H1 (cell line): Measurements from ENCODE around the gene ACTBL2. TPM values are rescaled to one million over a fixed set of nuclear protein-coding genes. Genes with fewer than 3 reads are reported as not detected.

Source experiments
- CTCF ChIA-PET: fragments of 300-600 bp; sonication (Branson Sonifier 250); formaldehyde crosslinking; loops from one replicate; lab custom pipeline; 2021; ENCODE audit not compliant: partially characterized antibody; lab: Charles Lee
- POLR2A ChIA-PET: fragments of 300-600 bp; sonication (Branson Sonifier 250); formaldehyde crosslinking; loops from one replicate; lab custom pipeline; 2021; ENCODE audit warnings: inconsistent platforms; ENCODE audit not compliant: partially characterized antibody; lab: Charles Lee
- DNase-seq, 2 experiments: peaks; one replicate each; pipeline versions ENCODE4 v3.0.0 to v3.0.0-alpha.2; 2010 to 2022; ENCODE audit warnings: low spot score in 2 of 2, low read depth in 1 of 2, mixed read lengths in 1 of 2
- FAIRE-seq: peaks from 2 replicates; lab custom pipeline; 2011; peaks lifted over from hg19 to GRCh38; lab: Jason Lieb, UNC
- H2AFZ ChIP-seq: 2 replicates; pipeline ENCODE4 v1.8.1; 2012; ENCODE audit warnings: low read length, inconsistent platforms
- H2AK5ac ChIP-seq: 2 replicates; pipeline ENCODE4 v1.6.1; 2013; ENCODE audit warnings: low read depth, low read length
- H2BK120ac ChIP-seq: replicated peaks from 2 replicates; pipeline ENCODE3; 2013; ENCODE audit warnings: low read depth, low read length, inconsistent platforms
- H2BK12ac ChIP-seq: 2 replicates; pipeline ENCODE4 v1.6.1; 2013; ENCODE audit warnings: low read depth, low read length
- H2BK15ac ChIP-seq: 2 replicates; pipeline ENCODE4 v1.6.1; 2013; ENCODE audit warnings: low read length
- H2BK20ac ChIP-seq: 2 replicates; pipeline ENCODE4 v1.6.1; 2013; ENCODE audit warnings: low read length
- H2BK5ac ChIP-seq: 2 replicates; pipeline ENCODE4 v1.6.1; 2013; ENCODE audit warnings: low read depth, low read length
- H3K14ac ChIP-seq: 2 replicates; pipeline ENCODE4 v1.6.1; 2013; ENCODE audit warnings: inconsistent platforms; ENCODE audit not compliant: insufficient read length
- H3K18ac ChIP-seq: 2 replicates; pipeline ENCODE4 v1.6.1; 2013; ENCODE audit warnings: low read length; ENCODE audit errors: extremely low read depth
- H3K23ac ChIP-seq: 2 replicates; pipeline ENCODE4 v1.6.1; 2013; ENCODE audit warnings: inconsistent platforms; ENCODE audit not compliant: insufficient read length
- H3K23me2 ChIP-seq: 2 replicates; pipeline ENCODE4 v1.6.1; 2013; ENCODE audit warnings: low read depth, low read length
- H3K27ac ChIP-seq: 2 replicates; pipeline ENCODE4 v1.6.1; 2011; ENCODE audit warnings: low read depth, low read length, inconsistent platforms
- H3K27me3 ChIP-seq, 4 experiments: replicated peaks in 1 of 4; 1 replicate in 1 of 4; 2 replicates in 3 of 4; pipeline versions ENCODE4 v1.6.1 to v1.8.1; 2011 to 2013; ENCODE audit warnings: low read length in 3 of 4, mild to moderate bottlenecking in 3 of 4, inconsistent platforms in 2 of 4, mixed read lengths in 2 of 4, moderate library complexity in 1 of 4; ENCODE audit not compliant: control insufficient read depth in 3 of 4, insufficient read depth in 3 of 4; ENCODE audit errors: extremely low read depth in 1 of 4
- H3K36me3 ChIP-seq, 4 experiments: 2 replicates each; pipeline versions ENCODE4 v1.6.1 to v1.8.1; 2011 to 2013; ENCODE audit warnings: mild to moderate bottlenecking in 4 of 4, low read length in 3 of 4, moderate library complexity in 2 of 4, control low read depth in 1 of 4, inconsistent platforms in 1 of 4; ENCODE audit not compliant: insufficient read depth in 4 of 4, control insufficient read depth in 2 of 4
- H3K4ac ChIP-seq: replicated peaks from 2 replicates; pipeline ENCODE3; 2013; ENCODE audit warnings: low read length, low read depth, mixed read lengths, inconsistent platforms; ENCODE audit not compliant: insufficient read length
- H3K4me1 ChIP-seq, 4 experiments: replicated peaks in 1 of 4; 1 replicate in 1 of 4; 2 replicates in 3 of 4; pipeline versions ENCODE4 v1.6.1 to v1.8.1; 2011 to 2013; ENCODE audit warnings: low read length in 3 of 4, inconsistent platforms in 2 of 4, mixed read lengths in 1 of 4; ENCODE audit not compliant: insufficient read depth in 4 of 4, control insufficient read depth in 3 of 4
- H3K4me2 ChIP-seq, 2 experiments: 2 replicates each; pipeline versions ENCODE4 v1.6.1 to v1.8.1; 2011 to 2013; ENCODE audit warnings: low read depth in 2 of 2, low read length in 2 of 2, control low read depth in 1 of 2, inconsistent platforms in 1 of 2, mild to moderate bottlenecking in 1 of 2; ENCODE audit not compliant: insufficient read depth in 1 of 2
- H3K4me3 ChIP-seq, 4 experiments: fragments of 200-600, 300-600 bp in 1 of 4; sonication (generic), shearing (Covaris generic), sonication (Bioruptor Twin) in 1 of 4; 2 replicates each; pipeline versions ENCODE4 v1.5.1 to v1.8.1; 2011 to 2016; ENCODE audit warnings: low read length in 4 of 4, low read depth in 3 of 4, control low read depth in 2 of 4, inconsistent platforms in 2 of 4, mild to moderate bottlenecking in 2 of 4, mixed read lengths in 1 of 4, moderate library complexity in 1 of 4; ENCODE audit not compliant: insufficient read depth in 2 of 4; ENCODE audit errors: extremely low read depth in 1 of 4
- H3K56ac ChIP-seq: replicated peaks from 2 replicates; pipeline ENCODE3; 2013; ENCODE audit warnings: low read depth, mild to moderate bottlenecking, mixed read lengths, low read length, inconsistent platforms; ENCODE audit not compliant: insufficient read length
- H3K79me1 ChIP-seq: 2 replicates; pipeline ENCODE4 v1.6.1; 2013; ENCODE audit warnings: low read depth, low read length, control low read depth
- H3K79me2 ChIP-seq, 2 experiments: 2 replicates each; pipeline versions ENCODE4 v1.6.1 to v1.8.1; 2012 to 2013; ENCODE audit warnings: low read length in 2 of 2, mild to moderate bottlenecking in 2 of 2, inconsistent platforms in 1 of 2; ENCODE audit not compliant: insufficient read depth in 2 of 2, control insufficient read depth in 1 of 2
- H3K9ac ChIP-seq, 4 experiments: replicated peaks in 1 of 4; 1 replicate in 1 of 4; 2 replicates in 3 of 4; pipeline versions ENCODE4 v1.6.1 to v1.8.1; 2011 to 2013; ENCODE audit warnings: low read depth in 3 of 4, low read length in 3 of 4, control low read depth in 2 of 4, mild to moderate bottlenecking in 2 of 4, moderate library complexity in 2 of 4, inconsistent platforms in 1 of 4; ENCODE audit errors: extremely low read depth in 1 of 4
- H3K9me3 ChIP-seq, 2 experiments: 2 replicates each; pipeline versions ENCODE4 v1.6.1 to v1.8.1; 2012 to 2013; ENCODE audit warnings: mild to moderate bottlenecking in 2 of 2, moderate library complexity in 2 of 2, control low read depth in 1 of 2, inconsistent platforms in 1 of 2, low read depth in 1 of 2, low read length in 1 of 2, mixed read lengths in 1 of 2; ENCODE audit not compliant: insufficient read depth in 2 of 2
- H4K20me1 ChIP-seq, 2 experiments: replicated peaks in 1 of 2; 2 replicates each; pipeline versions ENCODE3 to v1.8.1; 2011 to 2013; ENCODE audit warnings: inconsistent platforms in 2 of 2, low read length in 2 of 2, mild to moderate bottlenecking in 1 of 2; ENCODE audit not compliant: insufficient read depth in 2 of 2, control insufficient read depth in 1 of 2
- H4K5ac ChIP-seq: 2 replicates; pipeline ENCODE4 v1.6.1; 2013; ENCODE audit warnings: low read length, low read depth, mixed read lengths, inconsistent platforms; ENCODE audit not compliant: insufficient read length
- H4K8ac ChIP-seq: 2 replicates; pipeline ENCODE4 v1.8.0; 2013; ENCODE audit warnings: mild to moderate bottlenecking, moderate library complexity, low read length, inconsistent platforms; ENCODE audit not compliant: insufficient read depth; ENCODE audit errors: extremely low read depth
- H4K91ac ChIP-seq: replicated peaks from 2 replicates; pipeline ENCODE3; 2013; ENCODE audit warnings: low read length, mixed read lengths, inconsistent platforms; ENCODE audit not compliant: insufficient read length
- BCL11A ChIP-seq, 2 experiments: IDR thresholded peaks; one replicate each; pipeline ENCODE4 v1.6.1; 2011; ENCODE audit warnings: low read depth in 2 of 2, low read length in 2 of 2, mild to moderate bottlenecking in 2 of 2
- CBX5 ChIP-seq: fragments of 300-800, 300-1000 bp; sonication (generic); IDR thresholded peaks from 2 replicates; pipeline ENCODE4 v1.7.1; 2016; ENCODE audit warnings: antibody characterized with exemption, low read length, low read depth
- CHD2 ChIP-seq: IDR thresholded peaks from 2 replicates; pipeline ENCODE4 v1.6.1; 2012; ENCODE audit warnings: low read length, improper control_type of control experiment
- EP300 ChIP-seq, 2 experiments: IDR thresholded peaks; 1 replicate in 1 of 2; 2 replicates in 1 of 2; pipeline ENCODE4 v1.6.1; 2011 to 2012; ENCODE audit warnings: low read depth in 2 of 2, low read length in 2 of 2, mild to moderate bottlenecking in 2 of 2, borderline replicate concordance in 1 of 2, inconsistent platforms in 1 of 2, moderate library complexity in 1 of 2
- MAFK ChIP-seq: IDR thresholded peaks from 2 replicates; pipeline ENCODE4 v1.6.1; 2012; ENCODE audit warnings: low read depth, mild to moderate bottlenecking, improper control_type of control experiment, low read length
- MAX ChIP-seq: IDR thresholded peaks from 2 replicates; pipeline ENCODE4 v1.6.1; 2012; ENCODE audit warnings: inconsistent platforms
- PHF8 ChIP-seq: fragments of 200-600 bp; sonication (generic); conservative IDR thresholded peaks from 2 replicates; pipeline ENCODE4 v1.7.1; 2012; ENCODE audit warnings: low read depth, mild to moderate bottlenecking, inconsistent platforms, low read length, moderate library complexity
- POLR2AphosphoS5 ChIP-seq: IDR thresholded peaks from 2 replicates; pipeline ENCODE4 v1.6.1; 2011; ENCODE audit warnings: low read depth, low read length
- RBBP5 ChIP-seq: IDR thresholded peaks from 2 replicates; pipeline ENCODE4 v1.7.1; 2012; ENCODE audit warnings: low read depth, mild to moderate bottlenecking, inconsistent platforms, low read length, moderate library complexity, borderline replicate concordance
- SP4 ChIP-seq: IDR thresholded peaks from 2 replicates; pipeline ENCODE4 v1.6.1; 2012; ENCODE audit warnings: low read length, inconsistent platforms
- SUZ12 ChIP-seq: fragments of 200-600 bp; sonication (generic); IDR thresholded peaks from 2 replicates; pipeline ENCODE4 v1.6.1; 2012; ENCODE audit warnings: mild to moderate bottlenecking, inconsistent platforms, low read length, moderate library complexity, mixed read lengths
- TBP ChIP-seq: IDR thresholded peaks from 2 replicates; pipeline ENCODE4 v1.6.1; 2011; ENCODE audit warnings: low read depth, low read length, improper control_type of control experiment
- WGBS, 2 experiments: shearing (Covaris generic) in 1 of 2; methylation state at CpG; one replicate each; pipeline versions ENCODE4 v1.1.6 to v1.1.7; 2013 to 2015; ENCODE audit warnings: low lambda C conversion rate in 2 of 2, mixed read lengths in 2 of 2, inconsistent platforms in 1 of 2, low coverage in 1 of 2, missing lambda C conversion rate in 1 of 2; ENCODE audit not compliant: insufficient replicate concordance in 2 of 2, insufficient coverage in 1 of 2, insufficient read length in 1 of 2; ENCODE audit errors: extremely low coverage in 1 of 2, missing lambda C conversion rate in 1 of 2; 5-methylcytosine and 5-hydroxymethylcytosine counted together
- polyA plus RNA-seq, 7 experiments: library from polyadenylated mRNA; depleted of rRNA in 3 of 7; stranded (reverse) in 5 of 7; unstranded in 2 of 7; fragments of >200 nt in 5 of 7; fragments of 200-250 nt in 2 of 7; gene quantifications; 1 replicate in 5 of 7; 2 replicates in 1 of 7; 4 replicates in 1 of 7; pipeline versions ENCODE4 v1.2.1 to v1.2.3, GENCODE V29; 2011 to 2013; ENCODE audit warnings: missing spikeins in 2 of 7, mixed read lengths in 2 of 7
- total RNA-seq: library from RNA; stranded (reverse); fragmentation: NEBNext Ultra II Directional; extraction: Animal tissue kit (Norgen Biotek cat#: 25700); gene quantifications from 2 replicates; pipeline ENCODE4 v1.2.1, GENCODE V29; 2021

The ACTBL2 gene
- total and polyA plus RNA-seq, 2 of the 8 experiments (the other 6 are each of a cell fraction or from before 2014, with no cell fraction given): not detected

GRCh38 chr5:57470339-57470738 lies 12.3 kb downstream of the ACTBL2 start:
- H3K79me2 ChIP-seq: no peaks in the 10 kb centered on the region
- H3K14ac ChIP-seq: no peak overlapping the region
- CTCF ChIA-PET: interaction anchor here (0.5 to 0.8 kb wide), 3 partner anchors 29 to 1307 kb away, joined by 3 read pairs; no protein-coding TSS in a partner anchor
- H4K8ac ChIP-seq: no peak overlapping the region
- H2BK5ac ChIP-seq: no peak overlapping the region
- H3K79me1 ChIP-seq: no peaks in the 10 kb centered on the region
- DNase-seq (no peak), FAIRE-seq (no peak)
- H2BK20ac ChIP-seq: no peak overlapping the region
- H3K4me1 ChIP-seq: no peaks in the 10 kb centered on the region
- no peak overlapping the region for H3K56ac ChIP-seq
- H3K27ac ChIP-seq: no peak overlapping the region
- TF ChIP-seq MAFK (no peak), PHF8 (no peak), EP300 (IDR thresholded peaks at IDR 0.05; ENCODE audit: borderline replicate concordance in 1 of 2, low read depth in 2 of 2, low read length in 2 of 2) (no peak), CBX5 (no peak), TBP (no peak), BCL11A (IDR thresholded peaks at IDR 0.05; ENCODE audit: low read depth in 2 of 2, low read length in 2 of 2) (no peak), CHD2 (no peak), SP4 (no peak), SUZ12 (no peak), POLR2AphosphoS5 (no peak), MAX (no peak), RBBP5 (no peak)
- H3K4me3 ChIP-seq: no peak overlapping the region
- 79% methylated on average over 1 of the region's 1 CpG; no CpG with 5 or more reads in 1 of the 2 experiments for WGBS, 2 experiments
- H2AK5ac ChIP-seq: no peak overlapping the region
- H3K23me2 ChIP-seq: no peaks in the 10 kb centered on the region
- no peak overlapping the region for H2BK12ac ChIP-seq
- no peak overlapping the region for H2BK120ac ChIP-seq
- no peaks in the 10 kb centered on the region for H3K9me3 ChIP-seq
- H4K91ac ChIP-seq: no peak overlapping the region
- H3K4ac ChIP-seq: no peak overlapping the region
- no peak overlapping the region for H3K4me2 ChIP-seq
- POLR2A ChIA-PET: no interaction called here
- no peak overlapping the region for H3K23ac ChIP-seq
- no peaks in the 10 kb centered on the region for H3K36me3 ChIP-seq
- H3K9ac ChIP-seq: no peak overlapping the region
- H4K20me1 ChIP-seq: no peaks in the 10 kb centered on the region
- no peak overlapping the region for H2AFZ ChIP-seq
- H3K27me3 ChIP-seq: no peaks in the 10 kb centered on the region
- H2BK15ac ChIP-seq: no peak overlapping the region
- H4K5ac ChIP-seq: no peak overlapping the region
- no peak overlapping the region for H3K18ac ChIP-seq
